Mucosa of stomach (tissue), 1 donor: ENCODE data around the gene MYEF2.

Source experiments
- H3K27me3 ChIP-seq: one replicate; pipeline ENCODE4 v1.7.0; 2013; ENCODE audit warnings: mild to moderate bottlenecking, low read length; ENCODE audit not compliant: control insufficient read depth, insufficient read depth
- H3K36me3 ChIP-seq: one replicate; pipeline ENCODE4 v1.7.0; 2013; ENCODE audit warnings: low read length; ENCODE audit not compliant: control insufficient read depth, insufficient read depth
- H3K4me1 ChIP-seq: one replicate; pipeline ENCODE4 v1.7.0; 2013; ENCODE audit warnings: mild to moderate bottlenecking, low read length; ENCODE audit not compliant: control insufficient read depth, insufficient read depth
- H3K4me3 ChIP-seq: one replicate; pipeline ENCODE4 v1.7.0; 2013; ENCODE audit warnings: low read length
- H3K9ac ChIP-seq: one replicate; pipeline ENCODE4 v1.7.0; 2013; ENCODE audit warnings: mild to moderate bottlenecking, low read length, moderate library complexity
- H3K9me3 ChIP-seq: one replicate; pipeline ENCODE4 v1.7.0; 2013; ENCODE audit warnings: mild to moderate bottlenecking, low read length, moderate library complexity; ENCODE audit not compliant: control insufficient read depth
- donor health status: Pancreatic carcinoma.

MYEF2 gene

GRCh38 chr15:48178648-48178931, 495 bp upstream of the MYEF2 start:
- peak overlapping the region; percentile 68 for H3K9ac ChIP-seq
- H3K27me3 ChIP-seq: no peaks in the 10 kb centered on the region
- H3K4me1 ChIP-seq: no peaks in the 10 kb centered on the region
- H3K4me3 ChIP-seq: no peak overlapping the region
- no peaks in the 10 kb centered on the region for H3K9me3 ChIP-seq
- no peaks in the 10 kb centered on the region for H3K36me3 ChIP-seq

DNA sequence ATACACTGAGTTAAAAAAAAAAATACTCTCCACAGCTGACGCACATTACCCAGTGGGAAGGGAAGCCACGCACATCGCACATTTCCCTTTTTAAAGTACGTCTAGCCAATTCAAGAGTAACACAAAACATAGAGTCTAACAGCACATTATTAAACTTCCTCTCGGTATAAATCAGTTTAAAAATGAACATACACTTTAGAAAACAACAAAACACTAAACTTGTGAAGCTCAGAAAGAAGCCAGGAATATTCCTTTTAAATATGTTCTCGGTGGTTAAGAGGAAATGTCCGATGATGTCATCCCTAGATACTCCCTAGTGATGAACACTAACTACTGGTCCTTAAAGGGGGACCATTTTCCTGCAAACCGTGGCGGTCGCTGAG, 721 bp downstream of the MYEF2 start:
- Histone ChIP-seq H3K4me3 (peak overlapping the region; percentile 56), H3K27me3 (no peaks in the 10 kb centered on the region), H3K36me3 (no peaks in the 10 kb centered on the region), H3K9ac (peak overlapping the region; percentile 68), H3K9me3 (no peaks in the 10 kb centered on the region), H3K4me1 (no peaks in the 10 kb centered on the region)

GRCh38 chr15:48176957-48177356, 1.1 kb downstream of the MYEF2 start:
- H3K36me3 ChIP-seq: no peaks in the 10 kb centered on the region
- H3K4me3 ChIP-seq: peak overlapping the region; percentile 56
- H3K4me1 ChIP-seq: no peaks in the 10 kb centered on the region
- no peaks in the 10 kb centered on the region for H3K9me3 ChIP-seq
- H3K27me3 ChIP-seq: no peaks in the 10 kb centered on the region
- H3K9ac ChIP-seq: peak overlapping the region; percentile 68

- no peaks in the 10 kb centered on the region for H3K9me3 ChIP-seq
- H3K9ac ChIP-seq: no peak overlapping the region
- H3K4me3 ChIP-seq: no peak overlapping the region
Observed at GRCh38 chr15:48176112-48176511, 2.0 kb downstream of the MYEF2 start.

DNA sequence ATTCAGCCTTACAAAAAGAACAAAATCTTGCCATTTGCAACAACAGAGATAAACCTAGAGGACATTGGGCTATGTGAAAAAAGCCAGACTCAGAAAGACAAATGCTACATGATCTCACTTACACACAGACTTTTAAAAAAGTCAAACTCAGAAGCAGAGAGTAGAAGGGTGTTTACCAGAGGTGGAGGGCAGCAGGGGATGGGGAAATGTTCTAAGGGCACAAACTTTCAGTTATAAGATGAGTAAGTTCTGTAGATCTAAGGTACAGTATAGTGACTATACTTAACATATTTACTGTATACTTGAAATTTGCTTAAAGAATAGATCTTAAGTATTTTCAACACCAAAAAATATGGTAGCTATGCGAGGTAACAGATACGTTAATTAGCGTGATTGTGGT, 3.0 kb downstream of the MYEF2 start:
- H3K4me3 ChIP-seq: no peak overlapping the region
- no peaks in the 10 kb centered on the region for H3K27me3 ChIP-seq
- no peaks in the 10 kb centered on the region for H3K9me3 ChIP-seq
- H3K4me1 ChIP-seq: no peaks in the 10 kb centered on the region
- H3K9ac ChIP-seq: no peak overlapping the region
- H3K36me3 ChIP-seq: no peaks in the 10 kb centered on the region

More at GRCh38 chr15:48176112-48176511, 2.0 kb downstream of the MYEF2 start:
- Histone ChIP-seq H3K4me1 (no peaks in the 10 kb centered on the region), H3K36me3 (no peaks in the 10 kb centered on the region), H3K27me3 (no peaks in the 10 kb centered on the region)

- H3K9me3 ChIP-seq: no peaks in the 10 kb centered on the region
- no peaks in the 10 kb centered on the region for H3K27me3 ChIP-seq
- H3K4me1 ChIP-seq: no peaks in the 10 kb centered on the region
- no peak overlapping the region for H3K4me3 ChIP-seq
- no peaks in the 10 kb centered on the region for H3K36me3 ChIP-seq
- no peak overlapping the region for H3K9ac ChIP-seq
Observed at GRCh38 chr15:48170981-48171380, 7.1 kb downstream of the MYEF2 start.

DNA sequence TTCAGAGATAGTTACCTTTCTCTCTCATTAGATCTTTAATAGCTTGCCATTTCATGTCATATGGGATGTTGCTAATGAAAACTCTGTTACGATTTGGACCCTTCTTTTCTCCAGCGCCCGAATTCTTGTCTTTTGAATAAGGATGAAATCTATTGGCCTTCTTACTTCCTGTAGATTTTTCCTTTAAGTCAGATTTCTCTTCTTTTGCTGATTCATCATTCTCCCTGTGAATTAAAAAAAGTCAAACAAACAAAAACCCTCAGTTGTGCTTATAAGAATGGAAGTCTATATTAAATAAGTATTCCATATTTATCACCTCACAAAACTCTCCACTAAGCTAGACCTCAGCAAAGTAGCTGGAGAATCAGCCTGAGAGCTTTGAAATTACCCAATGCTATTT, 9.5 kb downstream of the MYEF2 start:
- Histone ChIP-seq H3K4me1 (no peaks in the 10 kb centered on the region), H3K9ac (no peak overlapping the region), H3K9me3 (no peaks in the 10 kb centered on the region), H3K4me3 (no peak overlapping the region), H3K36me3 (no peaks in the 10 kb centered on the region), H3K27me3 (no peaks in the 10 kb centered on the region)

GRCh38 chr15:48153526-48153925, 24.6 kb downstream of the MYEF2 start:
- H3K27me3 ChIP-seq: no peaks in the 10 kb centered on the region
- H3K9me3 ChIP-seq: no peaks in the 10 kb centered on the region
- no peaks in the 10 kb centered on the region for H3K4me1 ChIP-seq
- no peaks in the 10 kb centered on the region for H3K36me3 ChIP-seq
- no peak overlapping the region for H3K9ac ChIP-seq
- H3K4me3 ChIP-seq: no peak overlapping the region

DNA sequence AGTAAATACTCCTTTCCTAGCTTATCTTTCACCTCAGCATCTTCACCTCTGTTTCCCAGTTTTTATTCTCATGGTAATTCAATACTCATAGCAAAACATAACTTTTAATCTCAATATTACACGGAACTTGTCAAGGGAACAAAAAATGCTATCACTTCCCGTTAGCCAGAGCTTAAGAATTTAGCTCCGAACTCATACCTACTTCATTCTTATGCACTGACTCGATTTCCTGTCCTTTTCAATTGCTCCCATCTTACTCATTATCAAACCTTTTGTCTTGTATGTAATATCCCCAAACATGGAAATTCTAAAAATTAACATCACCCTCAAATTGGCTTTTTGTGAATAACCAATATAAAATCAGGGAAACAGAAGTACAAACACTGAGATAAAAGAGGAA, 28.2 kb downstream of the MYEF2 start:
- Histone ChIP-seq H3K36me3 (no peaks in the 10 kb centered on the region), H3K9me3 (no peaks in the 10 kb centered on the region), H3K4me3 (no peak overlapping the region), H3K27me3 (no peaks in the 10 kb centered on the region), H3K9ac (no peak overlapping the region), H3K4me1 (no peaks in the 10 kb centered on the region)

DNA sequence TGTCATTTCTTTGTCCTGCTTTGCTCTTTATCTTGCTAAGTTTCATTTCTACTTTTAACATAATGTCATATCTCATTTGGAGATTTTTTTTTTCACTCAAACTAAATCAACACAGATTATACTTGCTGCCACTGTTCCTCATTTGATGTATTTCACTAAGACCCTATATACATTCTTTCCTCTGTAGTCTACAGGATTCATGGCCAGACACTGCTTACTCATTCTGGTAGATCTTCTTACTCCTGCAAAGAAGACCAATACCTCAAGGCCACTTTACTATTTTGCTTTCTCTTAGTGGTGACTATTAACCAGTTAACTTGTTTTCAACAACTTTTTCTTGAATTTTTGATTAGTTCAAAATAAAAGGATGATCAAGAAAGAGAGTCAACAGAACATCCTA, 30.7 kb downstream of the MYEF2 start:
- Histone ChIP-seq H3K27me3 (no peaks in the 10 kb centered on the region), H3K9me3 (no peaks in the 10 kb centered on the region), H3K4me1 (no peaks in the 10 kb centered on the region), H3K36me3 (no peaks in the 10 kb centered on the region), H3K9ac (no peak overlapping the region), H3K4me3 (no peak overlapping the region)

- H3K27me3 ChIP-seq: no peaks in the 10 kb centered on the region
- H3K4me3 ChIP-seq: no peak overlapping the region
- no peaks in the 10 kb centered on the region for H3K36me3 ChIP-seq
Observed at GRCh38 chr15:48145923-48146322, 32.2 kb downstream of the MYEF2 start.

GRCh38 chr15:48144889-48145288, 33.2 kb downstream of the MYEF2 start:
- no peaks in the 10 kb centered on the region for H3K36me3 ChIP-seq
- H3K4me3 ChIP-seq: no peak overlapping the region
- H3K9me3 ChIP-seq: no peaks in the 10 kb centered on the region
- no peaks in the 10 kb centered on the region for H3K4me1 ChIP-seq
- no peaks in the 10 kb centered on the region for H3K27me3 ChIP-seq
- H3K9ac ChIP-seq: no peak overlapping the region

More at GRCh38 chr15:48145923-48146322, 32.2 kb downstream of the MYEF2 start:
- Histone ChIP-seq H3K9ac (no peak overlapping the region), H3K4me1 (no peaks in the 10 kb centered on the region), H3K9me3 (no peaks in the 10 kb centered on the region)

GRCh38 chr15:48143856-48144255, 34.2 kb downstream of the MYEF2 start:
- no peak overlapping the region for H3K4me3 ChIP-seq

More at GRCh38 chr15:48143856-48144255, 34.2 kb downstream of the MYEF2 start:
- no peaks in the 10 kb centered on the region for H3K27me3 ChIP-seq
- H3K9ac ChIP-seq: no peak overlapping the region
- no peaks in the 10 kb centered on the region for H3K9me3 ChIP-seq
- no peaks in the 10 kb centered on the region for H3K36me3 ChIP-seq
- H3K4me1 ChIP-seq: no peaks in the 10 kb centered on the region
